Karpas-422 (cell line): Measurements from ENCODE around the gene ZKSCAN8. TPM values are rescaled to one million over a fixed set of nuclear protein-coding genes. Genes with fewer than 3 reads are reported as not detected.
A peak's percentile ranks its signal among the peaks of the same experiment; 100 is the strongest.
"Not testable (repeated sequence)": the region's sequence is repeated elsewhere in the genome, so short reads cannot be mapped to it uniquely, and the experiment has no call there.

ENCODE experiments used
- DNase-seq: peaks from one replicate; pipeline ENCODE4 v3.0.0-alpha.2; 2015
- H2AFZ ChIP-seq: fragments of 200-600 bp; sonication (generic); 2 replicates; pipeline ENCODE4 v1.6.1; 2014; ENCODE audit warnings: antibody characterized with exemption, low read length, mixed read lengths
- H3K27ac ChIP-seq: fragments of 200-600 bp; sonication (generic); 2 replicates; pipeline ENCODE4 v1.5.1; 2014; ENCODE audit warnings: mild to moderate bottlenecking, low read length, moderate library complexity
- H3K27me3 ChIP-seq: fragments of 200-600 bp; sonication (generic); 2 replicates; pipeline ENCODE4 v1.6.1; 2014; ENCODE audit warnings: low read length, mixed read lengths
- H3K36me3 ChIP-seq: fragments of 200-600 bp; sonication (generic); 2 replicates; pipeline ENCODE4 v1.6.1; 2014; ENCODE audit warnings: low read length, mixed read lengths; ENCODE audit not compliant: insufficient read depth
- H3K4me1 ChIP-seq: fragments of 200-600 bp; sonication (generic); 2 replicates; pipeline ENCODE4 v1.6.1; 2014; ENCODE audit warnings: mild to moderate bottlenecking, low read length, mixed read lengths
- H3K4me2 ChIP-seq: fragments of 200-600 bp; sonication (generic); 2 replicates; pipeline ENCODE4 v1.6.1; 2014; ENCODE audit warnings: low read length, low read depth, mild to moderate bottlenecking; ENCODE audit not compliant: poor library complexity, severe bottlenecking
- H3K4me3 ChIP-seq: fragments of 200-600 bp; sonication (generic); 2 replicates; pipeline ENCODE4 v1.5.1; 2014; ENCODE audit warnings: mild to moderate bottlenecking, antibody characterized with exemption, low read length, mixed read lengths
- H3K79me2 ChIP-seq: fragments of 200-600 bp; sonication (generic); 2 replicates; pipeline ENCODE4 v1.6.1; 2014; ENCODE audit warnings: mild to moderate bottlenecking, low read length, mixed read lengths
- H3K9ac ChIP-seq: fragments of 200-600 bp; sonication (generic); 2 replicates; pipeline ENCODE4 v1.6.0; 2014; ENCODE audit warnings: low read length
- H3K9me2 ChIP-seq: fragments of 200-600 bp; sonication (generic), shearing (Covaris generic); replicated peaks from 2 replicates; pipeline ENCODE4 v1.6.0; 2014; ENCODE audit warnings: mild to moderate bottlenecking, low read length, moderate library complexity; ENCODE audit not compliant: insufficient read depth
- H3K9me3 ChIP-seq: fragments of 300-700, 200-600 bp; sonication (generic); 2 replicates; pipeline ENCODE4 v1.6.1; 2014; ENCODE audit warnings: low read length, mixed read lengths
- H4K20me1 ChIP-seq: fragments of 200-600 bp; sonication (generic); 2 replicates; pipeline ENCODE4 v1.6.1; 2014; ENCODE audit warnings: mild to moderate bottlenecking, antibody characterized with exemption, low read length, low read depth; ENCODE audit not compliant: insufficient read depth
- total RNA-seq: library from RNA; depleted of rRNA; stranded (reverse); fragments of >200 nt; shearing (Covaris generic); gene quantifications from 2 replicates; pipeline ENCODE4 v1.2.3, GENCODE V29; 2014; ENCODE audit warnings: low replicate concordance

Gene ZKSCAN8
- total RNA-seq, 1 experiment from 2014 or later = 48.9 TPM

- no peaks in the 10 kb centered on the region for H3K79me2 ChIP-seq
- DNase-seq = no peak
- H3K27me3 ChIP-seq = no peaks in the 10 kb centered on the region
- no peaks in the 10 kb centered on the region for H3K9me3 ChIP-seq
- H3K36me3 ChIP-seq = peaks cover 60% of the 10 kb centered on the region
- H3K27ac ChIP-seq = no peak overlapping the region
- no peaks in the 10 kb centered on the region for H4K20me1 ChIP-seq
- H2AFZ ChIP-seq = no peak overlapping the region
- no peak overlapping the region for H3K4me2 ChIP-seq
- no peaks in the 10 kb centered on the region for H3K4me1 ChIP-seq
- no peak overlapping the region for H3K9ac ChIP-seq
- H3K9me2 ChIP-seq = no peaks in the 10 kb centered on the region
- no peak overlapping the region for H3K4me3 ChIP-seq
Measured at GRCh38 chr6:28117386-28118050, 24.2 kb upstream of the ZKSCAN8 start.

- Histone ChIP-seq H3K4me2 (no peak overlapping the region), H3K79me2 (peaks cover 5% of the 10 kb centered on the region), H3K27me3 (no peaks in the 10 kb centered on the region), H3K4me1 (no peaks in the 10 kb centered on the region), H3K27ac (no peak overlapping the region), H4K20me1 (no peaks in the 10 kb centered on the region), H3K9me2 (no peaks in the 10 kb centered on the region), H3K9me3 (no peaks in the 10 kb centered on the region), H3K36me3 (peaks cover 60% of the 10 kb centered on the region), H3K9ac (no peak overlapping the region), H2AFZ (no peak overlapping the region), H3K4me3 (no peak overlapping the region)
- DNase-seq = no peak
Measured at GRCh38 chr6:28118217-28118616, 23.5 kb upstream of the ZKSCAN8 start.

- H3K27me3 ChIP-seq = no peaks in the 10 kb centered on the region
- H3K4me3 ChIP-seq = no peak overlapping the region
- no peaks in the 10 kb centered on the region for H3K9me3 ChIP-seq
- peaks cover 45% of the 10 kb centered on the region for H3K36me3 ChIP-seq
- H3K4me1 ChIP-seq = peaks cover 28% of the 10 kb centered on the region
- H3K9ac ChIP-seq = no peak overlapping the region
- no peak overlapping the region for H2AFZ ChIP-seq
- H3K9me2 ChIP-seq = no peaks in the 10 kb centered on the region
- DNase-seq = no peak
- no peak overlapping the region for H3K4me2 ChIP-seq
- peaks cover 42% of the 10 kb centered on the region for H3K79me2 ChIP-seq
- no peak overlapping the region for H3K27ac ChIP-seq
- no peaks in the 10 kb centered on the region; the same call in 1 of the 2 replicates for H4K20me1 ChIP-seq
Measured at GRCh38 chr6:28121876-28122275, 19.8 kb upstream of the ZKSCAN8 start.

- not testable (repeated sequence) for H3K4me3 ChIP-seq, H3K9me2 ChIP-seq, H3K9ac ChIP-seq, H4K20me1 ChIP-seq, H3K4me2 ChIP-seq, H3K27me3 ChIP-seq, H2AFZ ChIP-seq, H3K9me3 ChIP-seq, DNase-seq, H3K27ac ChIP-seq
- Histone ChIP-seq H3K36me3 (peaks cover 41% of the 10 kb centered on the region), H3K4me1 (peaks cover 32% of the 10 kb centered on the region), H3K79me2 (peaks cover 46% of the 10 kb centered on the region)
Measured at GRCh38 chr6:28122283-28122682, 19.4 kb upstream of the ZKSCAN8 start.

- peak; percentile 93 for DNase-seq
- peak within 1 kb of the TSS; percentile 82 for H3K4me2 ChIP-seq
- H3K27ac ChIP-seq = 0 out of 2 replicates have a peak within 1 kb of the TSS, but pooled peaks have one; percentile 3
- peaks cover 39% of the 10 kb centered on the region for H3K36me3 ChIP-seq
- peaks cover 36% of the 10 kb centered on the region for H3K4me1 ChIP-seq
- no peaks in the 10 kb centered on the region; the same call in 1 of the 2 replicates for H4K20me1 ChIP-seq
- H3K9ac ChIP-seq = peak within 1 kb of the TSS; percentile 68
- H3K9me3 ChIP-seq = no peaks in the 10 kb centered on the region
- H3K79me2 ChIP-seq = peaks cover 66% of the 10 kb centered on the region
- H2AFZ ChIP-seq = peak within 1 kb of the TSS; percentile 41
- H3K4me3 ChIP-seq = peak within 1 kb of the TSS; percentile 78
- H3K27me3 ChIP-seq = no peaks in the 10 kb centered on the region
- no peaks in the 10 kb centered on the region for H3K9me2 ChIP-seq
Measured at GRCh38 chr6:28124350-28124970, 17.2 kb upstream of the ZKSCAN8 start, which contains the start of gene ZSCAN16. ZSCAN16 (plus strand) TSS chr6:28124609; CDS start chr6:28125444, 835 bp downstream.

- H4K20me1 ChIP-seq = no peaks in the 10 kb centered on the region; the same call in 1 of the 2 replicates
- no peaks in the 10 kb centered on the region for H3K9me2 ChIP-seq
- H3K4me2 ChIP-seq = peak overlapping the region; percentile 82
- peak overlapping the region; percentile 68 for H3K9ac ChIP-seq
- H3K27ac ChIP-seq = 0 out of 2 replicates have a peak overlapping the region, but pooled peaks have one; percentile 3
- H3K27me3 ChIP-seq = no peaks in the 10 kb centered on the region
- peaks cover 36% of the 10 kb centered on the region for H3K4me1 ChIP-seq
- peaks cover 41% of the 10 kb centered on the region for H3K36me3 ChIP-seq
- H3K79me2 ChIP-seq = peaks cover 72% of the 10 kb centered on the region
- no peak for DNase-seq
- no peaks in the 10 kb centered on the region for H3K9me3 ChIP-seq
- peak overlapping the region; percentile 78 for H3K4me3 ChIP-seq
- 0 out of 2 replicates have a peak overlapping the region, but pooled peaks have one; percentile 19 for H2AFZ ChIP-seq
Measured at GRCh38 chr6:28124971-28125353, 16.7 kb upstream of the ZKSCAN8 start.

- peaks cover 36% of the 10 kb centered on the region for H3K4me1 ChIP-seq
- no peak for DNase-seq
Measured at GRCh38 chr6:28125401-28125800, 16.3 kb upstream of the ZKSCAN8 start.

GRCh38 chr6:28134015-28134414, 7.7 kb upstream of the ZKSCAN8 start:
- Histone ChIP-seq H3K9me2 (no peaks in the 10 kb centered on the region), H3K79me2 (peaks cover 90% of the 10 kb centered on the region), H3K27ac (no peak overlapping the region), H4K20me1 (no peaks in the 10 kb centered on the region), H3K27me3 (no peaks in the 10 kb centered on the region), H3K4me1 (peaks cover 45% of the 10 kb centered on the region), H3K9ac (no peak overlapping the region), H3K4me3 (no peak overlapping the region), H3K9me3 (no peaks in the 10 kb centered on the region), H2AFZ (no peak overlapping the region), H3K4me2 (no peak overlapping the region), H3K36me3 (peaks cover 22% of the 10 kb centered on the region; the same call in 1 of the 2 replicates)
- peak; percentile 62 for DNase-seq

More at GRCh38 chr6:28125401-28125800, 16.3 kb upstream of the ZKSCAN8 start:
- Histone ChIP-seq H3K9me2 (no peaks in the 10 kb centered on the region), H3K9me3 (no peaks in the 10 kb centered on the region), H3K27ac (0 out of 2 replicates have a peak overlapping the region, but pooled peaks have one; percentile 3), H3K4me3 (peak overlapping the region; percentile 78), H3K36me3 (peaks cover 41% of the 10 kb centered on the region), H3K27me3 (no peaks in the 10 kb centered on the region), H3K9ac (peak overlapping the region; percentile 68), H2AFZ (no peak overlapping the region), H4K20me1 (no peaks in the 10 kb centered on the region; the same call in 1 of the 2 replicates), H3K79me2 (peaks cover 76% of the 10 kb centered on the region), H3K4me2 (peak overlapping the region; percentile 82)
